Subcutaneous adipose tissue (tissue), 4 donors: ENCODE data around the gene ATP9A. TPM values are rescaled to one million over a fixed set of nuclear protein-coding genes. Genes with fewer than 3 reads are reported as not detected.

Source experiments
- total RNA-seq, 4 donors: library from RNA; depleted of rRNA; stranded (reverse); fragments of >200 nt; gene quantifications; one replicate each; pipeline ENCODE4 v1.1.0, GENCODE V29; 2016
- TF ChIP-seq, protein P1 (sequence below): fragments of 450-650 bp; IDR thresholded peaks from one replicate; pipeline ENCODE4 v1.5.1; 2016; ENCODE audit warnings: low read depth, mild to moderate bottlenecking, control low read depth, antibody characterized with exemption, moderate library complexity

Gene ATP9A
- total RNA-seq, 4 donors from 2014 or later, result 77.2 to 128 (median 88.6) TPM

DNA sequence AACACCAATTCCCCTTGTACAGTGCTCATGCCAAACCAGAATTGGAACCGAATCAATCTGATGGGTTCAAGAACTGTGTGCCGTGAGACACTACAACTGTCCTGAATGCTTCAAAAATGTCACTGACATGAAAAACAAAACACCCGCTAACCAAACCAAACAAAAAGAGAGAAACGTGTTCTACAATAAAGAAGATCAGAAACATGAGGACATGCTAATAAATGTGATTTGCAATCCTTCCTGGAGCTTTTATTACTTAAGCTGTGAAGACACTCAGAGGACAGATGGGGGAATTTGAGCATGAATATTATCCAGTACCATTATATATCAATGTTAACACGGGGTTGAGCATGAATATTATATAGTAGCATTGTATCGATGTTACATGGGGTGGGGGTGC, 153.5 kb downstream of the ATP9A start:
- TF ChIP-seq, protein P1, sequence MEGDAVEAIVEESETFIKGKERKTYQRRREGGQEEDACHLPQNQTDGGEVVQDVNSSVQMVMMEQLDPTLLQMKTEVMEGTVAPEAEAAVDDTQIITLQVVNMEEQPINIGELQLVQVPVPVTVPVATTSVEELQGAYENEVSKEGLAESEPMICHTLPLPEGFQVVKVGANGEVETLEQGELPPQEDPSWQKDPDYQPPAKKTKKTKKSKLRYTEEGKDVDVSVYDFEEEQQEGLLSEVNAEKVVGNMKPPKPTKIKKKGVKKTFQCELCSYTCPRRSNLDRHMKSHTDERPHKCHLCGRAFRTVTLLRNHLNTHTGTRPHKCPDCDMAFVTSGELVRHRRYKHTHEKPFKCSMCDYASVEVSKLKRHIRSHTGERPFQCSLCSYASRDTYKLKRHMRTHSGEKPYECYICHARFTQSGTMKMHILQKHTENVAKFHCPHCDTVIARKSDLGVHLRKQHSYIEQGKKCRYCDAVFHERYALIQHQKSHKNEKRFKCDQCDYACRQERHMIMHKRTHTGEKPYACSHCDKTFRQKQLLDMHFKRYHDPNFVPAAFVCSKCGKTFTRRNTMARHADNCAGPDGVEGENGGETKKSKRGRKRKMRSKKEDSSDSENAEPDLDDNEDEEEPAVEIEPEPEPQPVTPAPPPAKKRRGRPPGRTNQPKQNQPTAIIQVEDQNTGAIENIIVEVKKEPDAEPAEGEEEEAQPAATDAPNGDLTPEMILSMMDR, result no peak

DNA sequence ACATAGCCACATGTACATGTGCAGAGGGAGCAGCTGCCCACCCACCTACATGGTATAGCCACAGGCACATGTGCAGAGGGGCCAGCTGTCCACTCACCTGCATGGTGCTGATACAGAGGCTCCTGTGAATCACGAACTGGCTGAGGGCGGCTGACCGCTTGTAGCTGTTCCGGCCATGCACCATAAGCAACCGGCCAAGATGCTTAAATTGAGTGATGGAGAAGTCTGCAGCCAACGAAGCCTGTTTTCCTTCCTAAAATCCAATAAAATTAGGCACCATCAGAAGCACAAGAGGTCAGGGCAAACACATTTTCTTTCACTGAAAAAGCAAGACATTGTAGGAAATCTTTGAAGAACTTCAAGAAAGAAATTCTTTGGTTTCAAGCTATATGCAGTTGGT, 154.6 kb downstream of the ATP9A start:
- TF ChIP-seq, protein P1, result no peak

DNA sequence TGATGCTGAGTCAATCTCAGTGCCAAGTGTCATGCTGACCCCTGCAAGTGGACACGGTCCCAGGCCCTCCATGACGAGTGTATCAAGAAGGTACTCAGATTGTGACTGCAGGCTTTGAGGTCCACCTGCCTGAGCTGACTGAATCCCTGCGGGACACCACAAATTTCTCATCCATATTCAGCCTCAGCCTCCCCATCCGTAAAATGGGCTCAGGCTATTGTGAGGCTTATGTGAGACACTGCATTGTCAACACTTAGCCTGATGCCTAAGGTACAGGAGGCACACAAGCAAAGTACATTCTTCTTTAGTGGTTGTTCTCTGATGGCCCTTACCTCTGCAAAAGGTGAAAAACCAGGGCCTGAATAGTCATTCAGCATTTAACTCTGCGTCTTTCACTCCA, 155.3 kb downstream of the ATP9A start:
- TF ChIP-seq, protein P1, result no peak

DNA sequence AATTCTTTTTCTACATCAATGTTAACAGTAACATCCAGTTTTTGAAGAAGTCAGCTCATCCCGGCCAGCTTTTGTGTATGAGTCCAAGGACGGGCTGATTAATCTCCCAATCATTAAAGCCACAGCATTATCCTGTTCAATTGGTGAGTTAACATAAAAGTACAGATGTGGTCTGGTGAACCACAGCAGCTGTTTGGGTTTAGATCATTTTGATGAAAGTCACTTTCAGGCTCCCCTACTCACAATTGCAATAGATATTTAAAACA, 156.6 kb downstream of the ATP9A start:
- TF ChIP-seq, protein P1, result no peak

DNA sequence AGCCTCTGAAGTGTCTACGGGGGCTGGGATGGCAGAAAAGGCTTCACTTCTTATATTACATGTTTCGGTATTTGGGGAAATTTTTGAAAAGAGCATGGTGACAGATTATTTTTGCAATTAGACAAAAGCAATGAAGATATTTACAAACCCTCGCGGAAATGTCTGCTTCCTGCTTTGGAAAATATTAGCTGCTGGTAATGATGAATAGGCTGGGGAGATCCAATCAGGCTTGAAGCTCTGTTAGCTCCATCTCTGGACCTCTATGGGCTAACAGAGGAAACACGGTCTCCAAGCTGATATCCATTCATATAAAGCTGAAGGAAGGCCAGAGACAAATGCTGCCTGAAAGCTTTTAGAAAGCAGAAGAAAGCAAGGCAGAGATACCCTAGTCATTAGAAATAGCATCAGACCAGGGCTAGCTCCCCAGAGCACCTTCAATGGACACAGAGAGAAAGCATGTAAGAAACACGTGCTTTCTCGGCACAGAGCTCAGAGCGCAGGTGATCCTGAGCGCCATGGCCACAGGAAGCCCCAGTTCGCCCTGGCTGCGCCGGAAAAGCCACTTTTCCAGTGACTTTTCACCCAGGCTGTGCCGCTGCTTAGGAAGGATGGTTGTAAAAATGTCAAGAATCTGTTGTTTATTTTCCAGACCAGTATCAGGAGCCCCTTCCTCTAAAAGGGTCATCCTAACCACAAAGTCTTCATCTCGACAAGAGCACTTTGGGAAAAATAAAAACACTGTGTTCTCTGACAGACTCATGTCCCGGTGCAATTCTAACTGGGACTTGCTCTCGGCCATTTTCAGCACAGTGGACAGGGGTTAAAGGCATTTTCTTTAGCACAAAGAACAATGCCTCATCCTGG, 157.2 kb downstream of the ATP9A start:
- TF ChIP-seq, protein P1, result no peak

DNA sequence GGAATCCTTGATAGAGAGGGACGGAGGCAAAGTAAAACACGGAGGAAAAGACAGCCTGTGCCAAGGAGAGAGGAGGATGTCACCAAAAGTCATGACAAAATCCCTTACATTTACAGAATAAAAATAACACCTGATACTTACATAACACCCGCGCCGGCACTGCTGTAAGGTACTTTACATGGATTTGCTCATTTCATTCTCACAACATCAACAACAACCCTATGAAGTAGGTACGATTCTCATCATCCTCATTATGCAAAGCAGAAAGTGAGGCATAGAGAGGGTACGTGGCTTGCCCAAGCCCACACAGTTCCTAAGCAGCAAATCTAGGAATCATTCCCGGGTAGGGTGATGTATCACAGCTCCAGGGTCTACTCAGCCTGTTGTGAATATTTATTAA, 158.1 kb downstream of the ATP9A start:
- TF ChIP-seq, protein P1, result no peak

DNA sequence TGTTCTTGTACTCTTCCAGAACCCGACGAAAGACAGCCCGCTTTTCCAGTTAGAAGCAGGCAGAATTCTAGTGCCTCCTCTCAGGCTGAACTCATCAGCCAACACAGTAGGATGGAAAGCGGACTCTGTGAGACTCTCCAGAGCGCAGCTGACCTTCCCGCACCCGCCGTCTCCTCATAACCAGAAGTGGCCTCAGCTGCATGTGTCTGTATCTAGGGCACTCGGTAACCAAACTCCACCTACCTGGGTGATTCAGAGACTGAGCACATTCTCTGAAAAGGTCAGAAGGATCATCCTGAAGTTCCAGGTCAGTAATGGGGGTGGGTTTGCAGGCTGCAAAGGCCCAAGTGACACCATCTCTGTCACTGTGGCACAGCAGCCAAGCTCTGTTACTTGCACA, 158.9 kb downstream of the ATP9A start:
- TF ChIP-seq, protein P1, result no peak
